Kidney glomerular epithelial cell (primary cell): Measurements from ENCODE around the gene CCDC127.

Experiments
- DNase-seq: peaks from one replicate; lab custom pipeline; 2025; lab: John Stamatoyannopoulos, UW

CCDC127 gene

GRCh38 chr5:189486-189885, 28.5 kb downstream of the CCDC127 start:
- DNase-seq = no peak

- peak; percentile 69 for DNase-seq
Measured at GRCh38 chr5:188488-189481, 29.2 kb downstream of the CCDC127 start.

- no peak for DNase-seq
Measured at GRCh38 chr5:187617-188451, 30.1 kb downstream of the CCDC127 start.

GRCh38 chr5:187042-187431, 30.9 kb downstream of the CCDC127 start:
- no peak for DNase-seq

- no peak for DNase-seq
Measured at GRCh38 chr5:186091-187041, 31.6 kb downstream of the CCDC127 start.

GRCh38 chr5:185095-186070, 32.6 kb downstream of the CCDC127 start:
- DNase-seq = no peak

GRCh38 chr5:184471-184870, 33.5 kb downstream of the CCDC127 start:
- no peak for DNase-seq

GRCh38 chr5:182126-182525, 35.8 kb downstream of the CCDC127 start:
- DNase-seq = no peak

GRCh38 chr5:181566-181965, 36.4 kb downstream of the CCDC127 start:
- no peak for DNase-seq

GRCh38 chr5:181160-181559, 36.8 kb downstream of the CCDC127 start:
- no peak for DNase-seq

- DNase-seq = no peak
Measured at GRCh38 chr5:180286-180918, 37.6 kb downstream of the CCDC127 start.

GRCh38 chr5:179401-179800, 38.6 kb downstream of the CCDC127 start:
- DNase-seq = no peak

- DNase-seq = no peak
Measured at GRCh38 chr5:178110-178509, 39.8 kb downstream of the CCDC127 start.

GRCh38 chr5:176296-176823, 41.6 kb downstream of the CCDC127 start:
- no peak for DNase-seq

GRCh38 chr5:174876-175465, 43.0 kb downstream of the CCDC127 start:
- no peak for DNase-seq

- no peak for DNase-seq
Measured at GRCh38 chr5:174291-174600, 43.7 kb downstream of the CCDC127 start.

GRCh38 chr5:173392-174290, 44.3 kb downstream of the CCDC127 start:
- no peak for DNase-seq

- DNase-seq = no peak
Measured at GRCh38 chr5:172841-173251, 45.1 kb downstream of the CCDC127 start.
